Measurements from ENCODE around the gene SPTAN1. TPM values are rescaled to one million over a fixed set of nuclear protein-coding genes. Genes with fewer than 3 reads are reported as not detected.

The SPTAN1 gene
- total RNA-seq, 1 experiment from 2014 or later, result 408 TPM

GRCh38 chr9:128551657-128552152 is 682 bp upstream of the SPTAN1 start:
- CTCF ChIA-PET, result interaction anchor here (0.5 to 1.3 kb wide), 8 partner anchors 14 to 1272 kb away, joined by 3 to 8 read pairs (median 4); partner anchors contain the start of genes ENDOG, SH3GLB2 and TOR1A
- Mint-ChIP-seq H3K27ac (ENCODE audit: unreplicated experiment) (no peak overlapping the region), H3K9me3 (ENCODE audit: unreplicated experiment) (no peaks in the 10 kb centered on the region), H3K4me1 (ENCODE audit: low read depth, unreplicated experiment) (peaks cover 8% of the 10 kb centered on the region), H3K27me3 (ENCODE audit: insufficient read depth, unreplicated experiment) (no peaks in the 10 kb centered on the region), H3K4me3 (ENCODE audit: unreplicated experiment) (no peak overlapping the region), H3K36me3 (ENCODE audit: insufficient read depth, unreplicated experiment) (no peaks in the 10 kb centered on the region)
- no peaks in the 10 kb centered on the region for H3K9me3 ChIP-seq
- H3K36me3 ChIP-seq (ENCODE audit: control insufficient read depth, insufficient read depth, low read length), result no peaks in the 10 kb centered on the region
- peak overlapping the region; percentile 84 for H3K4me3 ChIP-seq (ENCODE audit: low read depth, low read length)
- no peak for TF ChIP-seq CTCF (IDR thresholded peaks at IDR 0.05; ENCODE audit: insufficient read depth in 1 of 2, low read depth in 1 of 2, low read length in 1 of 2, severe bottlenecking in 1 of 2, unreplicated experiment in 1 of 2)
- intact Hi-C loops (cut with micrococcal nuclease; ENCODE audit: unreplicated experiment), result loop anchor here (2.0 kb wide), 1 partner anchor 47 kb away; the partner anchor contains the start of gene GLE1
- no peaks in the 10 kb centered on the region for H3K27me3 ChIP-seq (replicated peaks; ENCODE audit: control insufficient read depth, insufficient read depth, low read length)
- peaks cover 32% of the 10 kb centered on the region for H3K4me1 ChIP-seq
- TSS peak; percentile 42 for BruUV-seq (replicated peaks)
- no peak for DNase-seq
- POLR2A ChIA-PET, result interaction anchor here (0.6 to 1.9 kb wide), 8 partner anchors 11 to 1502 kb away, joined by 3 to 11 read pairs (median 5); partner anchors contain the start of genes ENDOG, GLE1, GOLGA2 and GPR107

- no peak for TF ChIP-seq CTCF (IDR thresholded peaks at IDR 0.05; ENCODE audit: insufficient read depth in 1 of 2, low read depth in 1 of 2, low read length in 1 of 2, severe bottlenecking in 1 of 2, unreplicated experiment in 1 of 2)
- Mint-ChIP-seq H3K9me3 (ENCODE audit: unreplicated experiment) (no peaks in the 10 kb centered on the region), H3K36me3 (ENCODE audit: insufficient read depth, unreplicated experiment) (peaks cover 8% of the 10 kb centered on the region), H3K27me3 (ENCODE audit: insufficient read depth, unreplicated experiment) (no peaks in the 10 kb centered on the region), H3K4me1 (ENCODE audit: low read depth, unreplicated experiment) (peaks cover 17% of the 10 kb centered on the region), H3K4me3 (ENCODE audit: unreplicated experiment) (no peak overlapping the region), H3K27ac (ENCODE audit: unreplicated experiment) (no peak overlapping the region)
- ChIA-PET POLR2A (interaction anchor here (0.6 to 1.9 kb wide), 7 partner anchors 16 to 277 kb away, joined by 3 to 11 read pairs (median 4); partner anchors contain the start of genes GLE1, GOLGA2, ODF2 and SLC27A4), CTCF (interaction anchor here (0.7 to 0.8 kb wide), 2 partner anchors 114 to 475 kb away, joined by 3 to 8 read pairs; partner anchors contain the start of gene SH3GLB2)
- BruUV-seq (replicated peaks), result no TSS peak
- intact Hi-C loops (cut with micrococcal nuclease; ENCODE audit: unreplicated experiment), result loop anchor here (2.0 kb wide), 1 partner anchor 48 kb away; the partner anchor contains the start of gene GLE1
- Histone ChIP-seq H3K4me3 (ENCODE audit: low read depth, low read length) (peak overlapping the region; percentile 93), H3K9me3 (no peaks in the 10 kb centered on the region), H3K27me3 (replicated peaks; ENCODE audit: control insufficient read depth, insufficient read depth, low read length) (no peaks in the 10 kb centered on the region), H3K4me1 (peaks cover 42% of the 10 kb centered on the region), H3K36me3 (ENCODE audit: control insufficient read depth, insufficient read depth, low read length) (no peaks in the 10 kb centered on the region)
- DNase-seq, result peak; percentile 70 to 77
Measured at GRCh38 chr9:128552744-128553440, 505 bp downstream of the SPTAN1 start.

- H3K9me3 Mint-ChIP-seq (ENCODE audit: unreplicated experiment), result no peaks in the 10 kb centered on the region
- ChIA-PET CTCF (interaction anchor here (1.4 kb wide), 1 partner anchor 58 kb away, joined by 4 read pairs; no protein-coding TSS in a partner anchor), POLR2A (interaction anchor here (0.7 to 1.7 kb wide), 2 partner anchors 18 to 49 kb away, joined by 3 to 7 read pairs; partner anchors contain the start of gene GLE1)
- H3K27ac Mint-ChIP-seq (ENCODE audit: unreplicated experiment), result no peak overlapping the region
- TSS peak; percentile 43 for BruUV-seq (replicated peaks)
- Histone ChIP-seq H3K27me3 (replicated peaks; ENCODE audit: control insufficient read depth, insufficient read depth, low read length) (no peaks in the 10 kb centered on the region), H3K9me3 (no peaks in the 10 kb centered on the region), H3K4me3 (ENCODE audit: low read depth, low read length) (peak overlapping the region; percentile 93), H3K36me3 (ENCODE audit: control insufficient read depth, insufficient read depth, low read length) (no peaks in the 10 kb centered on the region), H3K4me1 (peaks cover 51% of the 10 kb centered on the region)
- intact Hi-C loops (cut with micrococcal nuclease; ENCODE audit: unreplicated experiment), result loop anchor here (2.0 kb wide), 1 partner anchor 49 kb away; the partner anchor contains the start of gene GLE1
- H3K27me3 Mint-ChIP-seq (ENCODE audit: insufficient read depth, unreplicated experiment), result no peaks in the 10 kb centered on the region
- TF ChIP-seq CTCF (IDR thresholded peaks at IDR 0.05; ENCODE audit: insufficient read depth in 1 of 2, low read depth in 1 of 2, low read length in 1 of 2, severe bottlenecking in 1 of 2, unreplicated experiment in 1 of 2), result no peak
- no peak overlapping the region for H3K4me3 Mint-ChIP-seq (ENCODE audit: unreplicated experiment)
- H3K36me3 Mint-ChIP-seq (ENCODE audit: insufficient read depth, unreplicated experiment), result peaks cover 15% of the 10 kb centered on the region
- H3K4me1 Mint-ChIP-seq (ENCODE audit: low read depth, unreplicated experiment), result peaks cover 26% of the 10 kb centered on the region
- no peak for DNase-seq
Measured at GRCh38 chr9:128553728-128554127, 1.3 kb downstream of the SPTAN1 start.
